Measurements from ENCODE around the gene RNF224. TPM values are rescaled to one million over a fixed set of nuclear protein-coding genes. Genes with fewer than 3 reads are reported as not detected.

The RNF224 gene
- total and polyA plus RNA-seq, 2 experiments from 2014 or later, result not detected

DNA sequence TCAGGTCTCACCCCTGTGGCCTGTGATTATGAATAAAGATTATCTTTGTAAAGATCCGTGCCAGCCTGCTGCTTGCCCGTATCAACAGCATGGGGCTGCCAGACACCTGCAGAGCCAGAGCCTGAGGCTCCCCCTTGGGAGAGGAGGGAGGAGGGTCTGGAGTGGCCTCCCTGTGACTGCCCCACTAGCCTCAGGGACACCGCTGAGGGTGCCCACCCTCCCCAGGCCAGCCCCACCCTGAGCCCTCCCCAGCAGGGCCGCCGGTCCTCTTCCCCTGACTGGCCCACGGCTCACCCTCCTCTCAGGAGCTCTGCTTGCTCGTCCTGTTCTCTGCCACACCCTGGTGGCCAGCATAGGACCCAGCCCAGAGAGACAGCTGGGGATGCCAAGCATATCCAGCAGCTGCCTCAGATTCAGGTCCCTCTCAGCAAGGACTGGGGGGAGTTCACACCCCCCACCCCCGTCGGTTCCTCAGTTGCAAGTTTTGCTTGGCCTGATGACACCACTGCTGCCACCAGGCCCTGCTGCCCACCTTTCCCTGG, 36.9 kb upstream of the RNF224 start:
- H3K4me3 ChIP-seq, result no peak overlapping the region

DNA sequence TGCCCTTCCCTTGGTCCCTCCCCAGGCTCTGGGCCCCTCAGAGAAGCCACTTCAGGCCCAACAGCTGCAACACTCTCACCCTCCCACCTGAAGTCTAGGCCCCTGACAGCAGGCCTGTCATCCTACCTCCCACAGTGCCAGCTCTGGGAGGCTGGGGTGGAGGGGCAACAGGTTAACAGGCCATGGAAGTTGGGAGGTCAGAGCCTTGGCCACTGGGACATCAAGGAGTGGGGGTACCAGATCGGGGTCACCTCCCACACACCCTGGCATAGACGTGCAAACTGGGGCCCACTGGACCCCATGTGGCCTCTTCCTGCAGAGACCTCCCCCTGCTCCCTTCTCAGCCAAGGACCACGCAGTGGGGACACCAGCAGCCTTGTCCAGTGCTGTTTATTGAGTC, 36.1 kb upstream of the RNF224 start:
- peaks cover 18% of the 10 kb centered on the region for H3K4me1 ChIP-seq (ENCODE audit: low read depth)
- H3K9me3 ChIP-seq (ENCODE audit: low read depth), result no peaks in the 10 kb centered on the region
- no peak overlapping the region for H3K27ac ChIP-seq
- no peak overlapping the region for H3K4me3 ChIP-seq
- H3K27me3 ChIP-seq, result no peaks in the 10 kb centered on the region
- H3K36me3 ChIP-seq, result peaks cover 4% of the 10 kb centered on the region
- TF ChIP-seq, protein P1, sequence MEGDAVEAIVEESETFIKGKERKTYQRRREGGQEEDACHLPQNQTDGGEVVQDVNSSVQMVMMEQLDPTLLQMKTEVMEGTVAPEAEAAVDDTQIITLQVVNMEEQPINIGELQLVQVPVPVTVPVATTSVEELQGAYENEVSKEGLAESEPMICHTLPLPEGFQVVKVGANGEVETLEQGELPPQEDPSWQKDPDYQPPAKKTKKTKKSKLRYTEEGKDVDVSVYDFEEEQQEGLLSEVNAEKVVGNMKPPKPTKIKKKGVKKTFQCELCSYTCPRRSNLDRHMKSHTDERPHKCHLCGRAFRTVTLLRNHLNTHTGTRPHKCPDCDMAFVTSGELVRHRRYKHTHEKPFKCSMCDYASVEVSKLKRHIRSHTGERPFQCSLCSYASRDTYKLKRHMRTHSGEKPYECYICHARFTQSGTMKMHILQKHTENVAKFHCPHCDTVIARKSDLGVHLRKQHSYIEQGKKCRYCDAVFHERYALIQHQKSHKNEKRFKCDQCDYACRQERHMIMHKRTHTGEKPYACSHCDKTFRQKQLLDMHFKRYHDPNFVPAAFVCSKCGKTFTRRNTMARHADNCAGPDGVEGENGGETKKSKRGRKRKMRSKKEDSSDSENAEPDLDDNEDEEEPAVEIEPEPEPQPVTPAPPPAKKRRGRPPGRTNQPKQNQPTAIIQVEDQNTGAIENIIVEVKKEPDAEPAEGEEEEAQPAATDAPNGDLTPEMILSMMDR (IDR thresholded peaks at IDR 0.05; ENCODE audit: low read depth, low read length), result no peak
- DNase-seq (ENCODE audit: low read depth in 1 of 2, low spot score in 1 of 2), result no peak

More for the DNA sequence above, 36.9 kb upstream of the RNF224 start:
- no peak for DNase-seq (ENCODE audit: low read depth in 1 of 2, low spot score in 1 of 2)
- H3K4me1 ChIP-seq (ENCODE audit: low read depth), result peaks cover 18% of the 10 kb centered on the region
- H3K9me3 ChIP-seq (ENCODE audit: low read depth), result no peaks in the 10 kb centered on the region
- TF ChIP-seq, protein P1 (IDR thresholded peaks at IDR 0.05; ENCODE audit: low read depth, low read length), result no peak
- no peaks in the 10 kb centered on the region for H3K27me3 ChIP-seq
- peak overlapping the region; percentile 96 for H3K27ac ChIP-seq
- peaks cover 7% of the 10 kb centered on the region for H3K36me3 ChIP-seq

DNA sequence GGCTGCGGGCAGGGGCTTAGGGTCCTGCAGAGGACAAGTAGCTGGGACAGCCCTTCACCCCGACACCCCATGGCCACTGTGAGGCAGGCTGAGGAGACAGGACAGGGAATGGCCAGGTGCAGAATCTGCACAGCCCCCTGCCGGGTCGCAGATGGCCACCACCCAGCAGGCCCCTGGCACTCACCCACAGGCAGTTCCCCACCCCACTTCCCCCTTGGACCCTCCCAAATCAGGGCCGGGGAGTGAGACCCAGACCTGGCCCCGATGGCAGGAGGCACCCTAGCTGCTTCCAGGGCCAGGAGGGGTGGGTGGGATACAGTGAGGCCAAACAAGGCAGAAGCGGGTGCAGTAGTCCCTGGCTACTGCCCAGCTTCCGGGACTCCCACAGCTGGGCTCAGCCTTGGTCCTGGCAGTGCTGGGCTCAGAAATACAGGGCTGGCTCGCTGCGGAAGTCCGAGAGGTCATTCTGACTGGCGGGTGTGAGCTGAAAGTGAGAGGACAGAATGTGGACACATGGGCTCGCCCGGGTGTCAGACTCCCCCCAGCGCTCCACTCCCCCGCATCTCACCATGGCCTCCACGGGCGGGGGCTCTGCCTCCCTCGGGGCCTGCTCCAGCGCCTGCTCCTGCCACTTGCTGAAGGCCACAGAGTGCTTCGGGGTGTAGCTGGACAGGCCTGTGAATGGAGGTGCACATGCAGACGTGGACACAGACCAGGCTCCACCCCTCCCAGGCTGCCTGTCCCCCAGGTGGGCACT, 35.4 kb upstream of the RNF224 start:
- Histone ChIP-seq H3K4me3 (no peak overlapping the region), H3K9me3 (ENCODE audit: low read depth) (no peaks in the 10 kb centered on the region), H3K4me1 (ENCODE audit: low read depth) (peaks cover 17% of the 10 kb centered on the region), H3K36me3 (peaks cover 4% of the 10 kb centered on the region), H3K27me3 (no peaks in the 10 kb centered on the region), H3K27ac (no peak overlapping the region)
- TF ChIP-seq, protein P1 (IDR thresholded peaks at IDR 0.05; ENCODE audit: low read depth, low read length), result no peak
- no peak for DNase-seq (ENCODE audit: low read depth in 1 of 2, low spot score in 1 of 2)

DNA sequence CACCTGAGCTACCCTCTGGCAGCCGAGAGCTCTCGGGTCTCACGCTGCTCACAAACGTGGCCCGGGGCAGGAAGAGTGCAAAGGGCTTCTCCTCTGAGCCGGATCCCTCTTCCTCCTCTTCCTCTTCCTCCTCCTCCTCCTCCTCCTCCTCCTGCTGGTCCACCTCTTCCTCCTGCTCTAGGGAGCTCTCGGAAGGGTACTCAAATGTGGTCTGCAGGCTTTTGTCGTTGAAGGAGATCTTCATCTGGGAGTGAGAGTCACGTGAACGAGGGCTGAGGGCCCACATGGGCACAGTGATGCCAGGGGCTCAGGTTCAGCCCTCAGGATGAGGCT, 34.9 kb upstream of the RNF224 start:
- Histone ChIP-seq H3K4me1 (ENCODE audit: low read depth) (peaks cover 13% of the 10 kb centered on the region), H3K27me3 (no peaks in the 10 kb centered on the region), H3K36me3 (peaks cover 4% of the 10 kb centered on the region), H3K9me3 (ENCODE audit: low read depth) (no peaks in the 10 kb centered on the region), H3K4me3 (no peak overlapping the region), H3K27ac (no peak overlapping the region)
- TF ChIP-seq, protein P1 (IDR thresholded peaks at IDR 0.05; ENCODE audit: low read depth, low read length), result no peak
- no peak for DNase-seq (ENCODE audit: low read depth in 1 of 2, low spot score in 1 of 2)

DNA sequence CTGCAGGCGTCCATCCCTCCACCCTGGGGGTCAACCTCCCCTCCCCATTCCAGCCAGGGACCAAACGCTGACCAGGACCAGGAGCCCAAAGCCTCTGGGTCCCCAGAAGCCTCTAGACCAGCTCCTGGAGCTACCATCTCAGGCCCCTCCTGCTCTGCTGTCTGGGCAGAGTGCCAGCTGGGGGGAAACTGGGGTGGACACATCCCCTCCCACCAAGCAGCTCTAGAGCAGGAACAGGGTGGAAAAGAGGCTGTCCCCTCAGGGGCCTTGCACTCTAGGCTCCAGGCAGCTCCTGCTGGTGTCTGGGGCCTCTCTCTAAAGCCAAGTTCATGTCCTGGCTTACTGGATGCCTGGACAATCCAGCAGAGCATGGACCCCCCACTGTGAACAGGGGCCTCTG, 34.4 kb upstream of the RNF224 start:
- no peak overlapping the region for H3K27ac ChIP-seq
- H3K4me1 ChIP-seq (ENCODE audit: low read depth), result peaks cover 14% of the 10 kb centered on the region
- TF ChIP-seq, protein P1 (IDR thresholded peaks at IDR 0.05; ENCODE audit: low read depth, low read length), result no peak
- DNase-seq (ENCODE audit: low read depth in 1 of 2, low spot score in 1 of 2), result no peak
- no peak overlapping the region for H3K4me3 ChIP-seq
- H3K27me3 ChIP-seq, result no peaks in the 10 kb centered on the region
- H3K9me3 ChIP-seq (ENCODE audit: low read depth), result no peaks in the 10 kb centered on the region
- peaks cover 4% of the 10 kb centered on the region for H3K36me3 ChIP-seq
